HepG2 (cell line): ENCODE data around the gene CAMTA2. TPM values are rescaled to one million over a fixed set of nuclear protein-coding genes. Genes with fewer than 3 reads are reported as not detected.

Experiments used
- ARHGAP35 ChIP-seq: sonication (generic); formaldehyde crosslinking; IDR thresholded peaks from 2 replicates; pipeline ENCODE4 v1.9.0; 2022; ENCODE audit warnings: mild to moderate bottlenecking, inconsistent platforms, moderate library complexity, missing genetic modification reagents, borderline replicate concordance
- ARNT2 ChIP-seq: sonication (generic); formaldehyde crosslinking; IDR thresholded peaks from 2 replicates; pipeline ENCODE4 v1.8.0; 2022; ENCODE audit warnings: mild to moderate bottlenecking, low read depth, missing genetic modification reagents, moderate library complexity
- CC2D1A ChIP-seq: sonication (generic); formaldehyde crosslinking; IDR thresholded peaks from 2 replicates; pipeline ENCODE4 v1.8.1; 2023; ENCODE audit warnings: mild to moderate bottlenecking, missing genetic modification reagents
- E2F1 ChIP-seq: sonication (generic); formaldehyde crosslinking; IDR thresholded peaks from 2 replicates; pipeline ENCODE4 v1.5.0; 2020; ENCODE audit warnings: missing genetic modification reagents
- HNRNPUL1 ChIP-seq: fragments of 200-400 bp; formaldehyde crosslinking; IDR thresholded peaks from 2 replicates; pipeline ENCODE4 v1.6.1; 2017; ENCODE audit warnings: low read depth, mild to moderate bottlenecking, low read length, moderate library complexity
- HOXD1 ChIP-seq: sonication (generic); formaldehyde crosslinking; IDR thresholded peaks from 2 replicates; pipeline ENCODE4 v1.5.0; 2020; ENCODE audit warnings: missing genetic modification reagents
- IRX3 ChIP-seq: sonication (generic); formaldehyde crosslinking; IDR thresholded peaks from 2 replicates; pipeline ENCODE4 v1.8.1; 2023; ENCODE audit warnings: mild to moderate bottlenecking, low read depth, missing genetic modification reagents, borderline replicate concordance
- KDM3A ChIP-seq: IDR thresholded peaks from 2 replicates; pipeline ENCODE4 v1.6.1; 2018; ENCODE audit warnings: low read depth, missing compliant biosample characterization
- MAX ChIP-seq: IDR thresholded peaks from 2 replicates; pipeline ENCODE4 v1.6.1; 2012; ENCODE audit warnings: inconsistent platforms
- MEF2D ChIP-seq: sonication (generic); formaldehyde crosslinking; IDR thresholded peaks from 2 replicates; pipeline ENCODE4 v1.5.1; 2020; ENCODE audit warnings: mild to moderate bottlenecking, missing genetic modification reagents
- MXD3 ChIP-seq: IDR thresholded peaks from 2 replicates; pipeline ENCODE4 v1.6.1; 2016; ENCODE audit warnings: mild to moderate bottlenecking, missing biosample characterization, missing genetic modification reagents
- NCOR1 ChIP-seq: fragments of 200-600 bp; sonication (generic); IDR thresholded peaks from 2 replicates; pipeline ENCODE4 v1.7.0; 2017; ENCODE audit warnings: antibody characterized with exemption, low read length, borderline replicate concordance
- NONO ChIP-seq, 2 experiments: fragments of 450-650 bp in 1 of 2; sonication (generic) in 1 of 2; formaldehyde crosslinking in 1 of 2; IDR thresholded peaks in 1 of 2; conservative IDR thresholded peaks in 1 of 2; 2 replicates each; pipeline versions ENCODE4 v1.6.1 to v1.8.0; 2017 to 2022; ENCODE audit warnings: mild to moderate bottlenecking in 1 of 2, missing genetic modification reagents in 1 of 2, moderate library complexity in 1 of 2
- SMYD3 ChIP-seq: sonication (generic); formaldehyde crosslinking; IDR thresholded peaks from 2 replicates; pipeline ENCODE4 v1.8.1; 2023; ENCODE audit warnings: mild to moderate bottlenecking, missing genetic modification reagents
- SRSF9 ChIP-seq: fragments of 200-400 bp; formaldehyde crosslinking; IDR thresholded peaks from 2 replicates; pipeline ENCODE4 v1.6.1; 2018; ENCODE audit warnings: borderline replicate concordance, mild to moderate bottlenecking, low read depth, low read length; ENCODE audit not compliant: insufficient read depth, poor library complexity, severe bottlenecking
- SSRP1 ChIP-seq: IDR thresholded peaks from 2 replicates; pipeline ENCODE4 v1.6.1; 2016; ENCODE audit warnings: control low read depth
- ZFP41 ChIP-seq: sonication (generic); formaldehyde crosslinking; IDR thresholded peaks from 2 replicates; pipeline ENCODE4 v1.4.0; 2020; ENCODE audit warnings: mild to moderate bottlenecking, missing genetic modification reagents, borderline replicate concordance
- ZNF136 ChIP-seq: sonication (generic); formaldehyde crosslinking; IDR thresholded peaks from 2 replicates; pipeline ENCODE4 v1.8.1; 2022; ENCODE audit warnings: low read depth, mild to moderate bottlenecking, moderate library complexity, missing genetic modification reagents
- ZNF75D ChIP-seq: sonication (generic); formaldehyde crosslinking; IDR thresholded peaks from 2 replicates; pipeline ENCODE4 v1.8.1; 2023; ENCODE audit warnings: missing genetic modification reagents, mild to moderate bottlenecking, borderline replicate concordance
- polyA plus RNA-seq, 8 experiments: library from polyadenylated mRNA; depleted of rRNA in 3 of 8; stranded (reverse) in 7 of 8; unstranded in 1 of 8; fragments of >200 nt; fragmentation: Illumina TruSeq in 4 of 8; extraction: Trizol in 4 of 8; gene quantifications; 2 replicates each; pipeline versions ENCODE4 v1.2.1 to v1.2.3, GENCODE V29; 2011 to 2016; ENCODE audit warnings: low read depth in 4 of 8, missing spikeins in 1 of 8, mixed read lengths in 1 of 8; ENCODE audit not compliant: insufficient read depth in 1 of 8
- total RNA-seq, 5 experiments: library from RNA; depleted of rRNA; stranded (reverse); fragments of >200 nt; fragmentation: Illumina TruSeq; extraction: Trizol; gene quantifications; 2 replicates each; pipeline ENCODE4 v1.2.3, GENCODE V29; 2016; ENCODE audit warnings: low read depth in 1 of 5
- TF ChIP-seq, protein P1 (sequence below), 2 experiments: IDR thresholded peaks; 2 replicates each; pipeline ENCODE4 v1.6.1; 2011 to 2012; ENCODE audit warnings: low read length in 2 of 2, borderline replicate concordance in 1 of 2, low read depth in 1 of 2, mild to moderate bottlenecking in 1 of 2, moderate library complexity in 1 of 2
- TF ChIP-seq, protein P2 (sequence below): IDR thresholded peaks from 2 replicates; pipeline ENCODE4 v1.6.1; 2016
- TF ChIP-seq, protein P3 (sequence below): sonication (generic); formaldehyde crosslinking; IDR thresholded peaks from 2 replicates; pipeline ENCODE4 v1.4.0; 2020; ENCODE audit warnings: missing genetic modification reagents

CAMTA2 gene
- total and polyA plus RNA-seq, 2 of the 13 experiments (the other 11 are each of a cell fraction or from before 2014, with no cell fraction given) = 4.1 to 7.1 TPM

- TF ChIP-seq E2F1 (CRISPR knock-in tag) (no peak), SMYD3 (CRISPR knock-in tag) (no peak), NCOR1 (no peak), KDM3A (CRISPR knock-in tag) (no peak), SSRP1 (CRISPR knock-in tag) (peak; percentile 21; the same call in 1 of the 2 replicates), MEF2D (CRISPR knock-in tag) (0 out of 2 replicates have a peak, but pooled peaks have one; percentile 18), NONO (IDR thresholded peaks at IDR 0.05) (no peak), NONO (CRISPR knock-in tag; conservative IDR thresholded peaks at IDR 0.05) (no peak), MXD3 (0 out of 2 replicates have a peak, but pooled peaks have one; percentile 35), CC2D1A (CRISPR knock-in tag) (no peak), ZFP41 (CRISPR knock-in tag) (no peak), ZNF136 (no peak), ARHGAP35 (CRISPR knock-in tag) (no peak), ZNF75D (CRISPR knock-in tag) (no peak), IRX3 (CRISPR knock-in tag) (no peak; the same call in 1 of the 2 replicates), HNRNPUL1 (no peak), ARNT2 (no peak; the same call in 1 of the 2 replicates), SRSF9 (no peak), HOXD1 (CRISPR knock-in tag) (no peak), MAX (no peak)
- TF ChIP-seq, protein P1, sequence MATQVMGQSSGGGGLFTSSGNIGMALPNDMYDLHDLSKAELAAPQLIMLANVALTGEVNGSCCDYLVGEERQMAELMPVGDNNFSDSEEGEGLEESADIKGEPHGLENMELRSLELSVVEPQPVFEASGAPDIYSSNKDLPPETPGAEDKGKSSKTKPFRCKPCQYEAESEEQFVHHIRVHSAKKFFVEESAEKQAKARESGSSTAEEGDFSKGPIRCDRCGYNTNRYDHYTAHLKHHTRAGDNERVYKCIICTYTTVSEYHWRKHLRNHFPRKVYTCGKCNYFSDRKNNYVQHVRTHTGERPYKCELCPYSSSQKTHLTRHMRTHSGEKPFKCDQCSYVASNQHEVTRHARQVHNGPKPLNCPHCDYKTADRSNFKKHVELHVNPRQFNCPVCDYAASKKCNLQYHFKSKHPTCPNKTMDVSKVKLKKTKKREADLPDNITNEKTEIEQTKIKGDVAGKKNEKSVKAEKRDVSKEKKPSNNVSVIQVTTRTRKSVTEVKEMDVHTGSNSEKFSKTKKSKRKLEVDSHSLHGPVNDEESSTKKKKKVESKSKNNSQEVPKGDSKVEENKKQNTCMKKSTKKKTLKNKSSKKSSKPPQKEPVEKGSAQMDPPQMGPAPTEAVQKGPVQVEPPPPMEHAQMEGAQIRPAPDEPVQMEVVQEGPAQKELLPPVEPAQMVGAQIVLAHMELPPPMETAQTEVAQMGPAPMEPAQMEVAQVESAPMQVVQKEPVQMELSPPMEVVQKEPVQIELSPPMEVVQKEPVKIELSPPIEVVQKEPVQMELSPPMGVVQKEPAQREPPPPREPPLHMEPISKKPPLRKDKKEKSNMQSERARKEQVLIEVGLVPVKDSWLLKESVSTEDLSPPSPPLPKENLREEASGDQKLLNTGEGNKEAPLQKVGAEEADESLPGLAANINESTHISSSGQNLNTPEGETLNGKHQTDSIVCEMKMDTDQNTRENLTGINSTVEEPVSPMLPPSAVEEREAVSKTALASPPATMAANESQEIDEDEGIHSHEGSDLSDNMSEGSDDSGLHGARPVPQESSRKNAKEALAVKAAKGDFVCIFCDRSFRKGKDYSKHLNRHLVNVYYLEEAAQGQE (IDR thresholded peaks at IDR 0.05; ENCODE audit: borderline replicate concordance in 1 of 2, low read depth in 1 of 2, low read length in 2 of 2) = no peak
- TF ChIP-seq, protein P2, sequence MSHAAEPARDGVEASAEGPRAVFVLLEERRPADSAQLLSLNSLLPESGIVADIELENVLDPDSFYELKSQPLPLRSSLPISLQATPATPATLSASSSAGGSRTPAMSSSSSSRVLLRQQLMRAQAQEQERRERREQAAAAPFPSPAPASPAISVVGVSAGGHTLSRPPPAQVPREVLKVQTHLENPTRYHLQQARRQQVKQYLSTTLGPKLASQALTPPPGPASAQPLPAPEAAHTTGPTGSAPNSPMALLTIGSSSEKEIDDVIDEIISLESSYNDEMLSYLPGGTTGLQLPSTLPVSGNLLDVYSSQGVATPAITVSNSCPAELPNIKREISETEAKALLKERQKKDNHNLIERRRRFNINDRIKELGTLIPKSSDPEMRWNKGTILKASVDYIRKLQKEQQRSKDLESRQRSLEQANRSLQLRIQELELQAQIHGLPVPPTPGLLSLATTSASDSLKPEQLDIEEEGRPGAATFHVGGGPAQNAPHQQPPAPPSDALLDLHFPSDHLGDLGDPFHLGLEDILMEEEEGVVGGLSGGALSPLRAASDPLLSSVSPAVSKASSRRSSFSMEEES (CRISPR knock-in tag) = no peak
- TF ChIP-seq, protein P3, sequence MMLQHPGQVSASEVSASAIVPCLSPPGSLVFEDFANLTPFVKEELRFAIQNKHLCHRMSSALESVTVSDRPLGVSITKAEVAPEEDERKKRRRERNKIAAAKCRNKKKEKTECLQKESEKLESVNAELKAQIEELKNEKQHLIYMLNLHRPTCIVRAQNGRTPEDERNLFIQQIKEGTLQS (CRISPR knock-in tag) = no peak
These were observed 42.8 kb downstream of the CAMTA2 start (continued) for GRCh38 chr17:4944554-4945175.
